ENCODE results near the gene IFT43.

The IFT43 gene

DNA sequence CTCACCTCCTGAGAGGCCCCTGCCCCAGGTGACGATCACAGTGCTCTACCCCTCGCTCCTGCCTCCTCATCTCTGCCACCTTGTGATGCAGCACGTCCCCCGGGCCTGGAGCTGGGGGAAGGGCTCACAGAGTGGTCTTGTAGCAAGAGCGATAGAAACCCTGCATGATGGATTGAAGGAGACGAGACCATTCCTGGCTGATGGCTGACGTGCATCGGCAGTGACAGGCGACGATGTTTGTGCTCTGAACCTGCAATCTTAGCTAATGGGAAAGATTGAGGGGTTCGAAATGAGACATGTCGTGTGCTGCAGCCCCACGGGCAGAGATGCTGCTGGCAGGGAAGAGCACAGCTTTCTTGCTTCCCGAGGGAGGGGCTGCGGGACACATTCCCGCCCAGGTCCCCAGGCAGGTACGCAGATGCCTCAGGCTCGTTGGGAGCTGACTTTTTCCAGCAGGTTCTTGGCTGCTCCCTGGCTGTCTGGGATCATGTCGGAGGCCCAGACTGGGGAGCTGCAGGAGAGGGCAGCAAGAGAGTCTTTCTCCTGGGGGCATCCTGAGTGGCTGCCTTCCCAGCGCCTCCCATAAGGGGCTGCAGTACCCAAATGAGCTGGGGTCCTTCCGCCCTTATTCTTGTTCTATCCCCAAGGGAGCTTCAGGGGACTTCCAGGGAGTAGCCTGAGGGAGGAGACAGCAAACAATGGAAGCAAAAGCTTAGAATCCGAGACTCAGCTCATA is 127.5 kb downstream of the IFT43 start:
- DNase-seq (ENCODE audit: low read depth), result no peak

DNA sequence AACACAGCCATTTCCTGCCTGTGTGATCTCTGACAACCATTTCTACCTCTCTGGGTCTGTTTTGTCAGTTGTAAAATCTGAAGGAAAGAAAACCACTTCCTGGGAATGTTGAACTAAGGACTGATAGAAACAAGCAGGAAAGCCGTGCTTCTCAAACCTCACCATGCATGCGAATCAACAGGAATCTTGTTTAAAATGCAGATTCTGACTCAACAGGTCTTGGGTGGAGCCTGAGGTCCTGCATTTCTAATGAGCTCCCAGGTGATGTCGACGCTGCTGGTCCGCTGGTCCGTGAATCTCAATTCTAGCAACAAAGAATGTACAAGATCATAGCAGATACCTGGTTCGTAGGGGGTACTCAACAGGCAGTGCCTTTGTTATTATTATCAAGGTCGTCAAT is 128.1 kb downstream of the IFT43 start:
- DNase-seq (ENCODE audit: low read depth), result no peak

DNA sequence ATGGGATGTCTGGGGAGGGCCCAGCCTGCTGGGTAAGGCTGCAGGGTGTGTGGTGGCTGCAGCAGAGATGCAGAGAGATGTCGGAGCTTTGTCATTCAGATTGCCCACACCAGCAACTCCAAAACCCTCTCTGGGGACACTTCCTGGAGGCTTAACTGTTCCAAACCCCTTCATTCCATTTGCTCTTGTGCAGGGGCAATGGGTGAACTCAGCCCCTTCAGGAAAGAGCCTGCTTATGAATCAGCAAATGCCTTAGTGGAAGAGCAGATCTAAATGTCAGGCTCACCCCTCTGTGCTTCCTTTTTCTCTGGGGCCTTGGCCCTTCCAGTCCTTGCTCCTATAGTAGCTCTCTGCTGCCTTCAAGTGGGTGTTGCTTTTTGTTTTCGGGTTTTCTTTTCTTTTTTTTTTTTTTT is 129.5 kb downstream of the IFT43 start:
- DNase-seq (ENCODE audit: low read depth), result no peak

DNA sequence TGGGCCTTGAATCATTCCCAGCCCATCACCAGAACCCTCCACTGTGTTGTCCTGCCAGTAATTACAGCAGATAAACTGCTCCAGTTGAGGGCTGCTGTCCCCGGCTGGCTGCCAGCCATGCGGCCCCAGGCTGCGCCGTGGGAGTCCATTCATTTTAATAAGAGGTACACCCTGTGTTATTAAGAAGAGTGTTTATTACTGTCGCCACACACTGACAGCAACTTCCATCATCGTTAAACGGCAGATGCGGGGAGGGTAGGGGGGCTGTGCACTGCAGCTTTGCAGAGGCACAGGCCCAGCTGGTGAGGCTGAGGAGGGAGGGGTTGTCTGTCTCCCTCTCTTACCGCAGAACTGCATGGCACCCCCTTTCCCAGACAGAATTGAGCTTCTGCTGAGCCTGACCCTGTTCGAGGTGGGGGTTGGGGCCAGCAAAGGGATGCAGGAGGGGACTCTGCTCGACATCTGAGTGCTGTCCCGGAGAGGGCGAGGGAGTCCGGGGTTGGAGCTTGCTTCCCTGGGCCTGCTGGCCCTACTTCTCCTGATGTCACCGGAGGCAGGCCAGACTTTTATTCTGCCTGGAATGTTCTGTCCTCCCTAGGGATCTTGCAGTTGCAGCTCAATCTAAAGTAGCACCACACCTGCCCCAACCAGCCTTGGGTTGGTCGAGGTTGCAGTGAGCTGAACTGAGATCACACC is 132.4 kb downstream of the IFT43 start:
- DNase-seq (ENCODE audit: low read depth), result no peak

DNA sequence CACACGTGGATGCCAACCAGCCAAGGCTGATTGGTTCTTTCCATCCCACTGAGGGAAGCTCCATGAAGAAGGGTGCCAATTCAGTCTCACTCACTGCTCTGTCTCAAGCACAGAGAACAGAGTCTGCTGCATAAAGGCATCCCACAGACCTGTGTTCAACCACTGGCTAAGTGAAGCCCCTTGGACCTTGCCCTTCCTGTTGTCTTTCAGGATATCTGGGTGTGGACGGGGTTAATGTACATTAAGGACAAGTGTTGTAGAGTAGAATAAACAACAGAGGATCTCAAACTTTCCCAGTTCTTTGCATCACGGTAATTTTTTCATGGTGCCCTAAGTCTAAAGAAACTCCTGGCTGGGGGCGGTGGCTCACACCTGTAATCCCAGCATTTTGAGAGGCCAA is 133.0 kb downstream of the IFT43 start:
- no peak for DNase-seq (ENCODE audit: low read depth)

DNA sequence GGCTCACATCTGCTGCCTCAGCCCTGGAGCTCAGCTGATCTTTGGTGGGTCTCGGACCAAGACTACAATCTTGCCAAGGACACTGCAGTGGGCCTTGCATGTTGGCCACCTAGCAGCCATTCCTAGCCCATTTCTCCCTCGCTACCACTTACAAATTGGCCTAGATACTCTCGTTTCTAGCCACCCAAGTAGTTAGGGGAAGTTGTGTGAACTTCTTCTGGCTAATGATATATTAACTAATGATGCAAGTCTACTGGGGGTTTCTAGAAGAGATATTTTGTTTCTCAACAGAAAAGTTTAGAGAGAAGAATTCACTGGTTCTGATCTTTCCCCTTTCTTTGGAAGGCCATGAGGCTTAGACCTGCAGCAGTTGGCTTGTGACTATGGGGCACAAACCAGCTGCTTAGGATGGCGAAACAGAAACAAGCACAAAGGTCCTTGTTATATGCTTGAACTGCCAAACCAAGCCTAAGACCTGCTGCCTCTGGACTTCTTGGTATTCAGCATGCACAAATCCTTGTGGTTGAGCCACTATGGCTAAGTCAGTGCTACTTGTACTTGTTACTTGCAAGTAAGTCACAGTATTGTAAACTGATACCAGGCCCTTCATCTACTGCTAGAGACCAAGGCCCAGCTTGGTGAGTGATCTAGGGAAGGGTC is 135.7 kb downstream of the IFT43 start:
- no peak for DNase-seq (ENCODE audit: low read depth)

DNA sequence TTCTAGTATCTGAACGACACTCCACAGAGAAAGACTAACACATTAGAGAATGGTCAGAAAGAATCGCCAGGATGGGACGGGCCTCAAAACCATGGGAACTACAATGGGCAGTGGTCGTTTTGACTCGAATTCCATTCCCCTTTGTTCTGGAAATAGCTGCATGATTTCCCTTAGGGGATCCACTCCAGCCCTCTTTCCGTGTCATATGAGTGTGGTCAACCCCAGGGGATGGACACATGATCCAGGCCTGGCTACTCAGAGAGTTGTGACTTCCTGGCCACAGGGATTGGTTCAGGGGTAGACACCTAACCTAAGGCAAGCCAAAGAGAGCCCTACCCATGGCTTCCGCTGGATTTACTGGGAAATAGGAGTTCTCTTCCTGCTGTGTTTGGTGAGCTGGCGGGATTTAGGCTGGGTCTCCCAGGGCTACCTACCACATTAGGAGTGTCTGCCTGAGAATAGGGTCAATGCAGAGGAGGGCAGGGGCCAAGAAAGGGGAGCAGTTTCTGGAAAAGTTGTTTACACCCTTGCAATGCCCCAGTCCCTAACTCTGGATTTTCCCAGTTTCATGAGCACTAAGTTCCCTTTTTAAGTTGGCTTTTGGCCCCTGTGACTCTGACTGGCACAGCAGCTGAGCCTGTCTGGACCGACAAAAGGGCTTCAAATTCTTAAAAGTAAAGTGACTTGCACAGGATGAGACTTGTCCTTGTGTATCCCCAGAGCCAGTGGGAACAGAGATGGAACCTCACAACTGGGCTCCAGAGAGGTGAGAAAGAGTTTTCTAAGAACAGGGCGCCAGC is 138.1 kb downstream of the IFT43 start:
- DNase-seq (ENCODE audit: low read depth), result no peak

DNA sequence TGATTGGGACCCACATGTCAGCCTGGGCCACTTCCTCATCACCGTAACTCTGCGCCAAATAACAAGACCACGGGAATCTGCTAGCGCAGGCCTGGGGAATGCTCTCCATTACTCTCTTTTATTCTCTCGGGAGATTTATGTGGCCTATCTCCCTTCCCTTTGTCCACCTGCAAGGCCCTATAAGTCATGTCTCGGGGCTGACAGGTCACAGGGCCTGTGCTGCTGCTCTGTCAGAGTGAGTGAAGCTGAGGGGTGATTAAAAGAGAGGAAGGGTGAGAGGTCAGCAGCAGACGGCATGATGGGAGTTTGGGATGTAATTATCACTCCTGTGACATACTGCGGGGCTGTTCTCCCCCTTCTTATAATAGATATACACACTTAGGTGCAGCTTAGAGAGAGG is 139.9 kb downstream of the IFT43 start:
- no peak for DNase-seq (ENCODE audit: low read depth)

DNA sequence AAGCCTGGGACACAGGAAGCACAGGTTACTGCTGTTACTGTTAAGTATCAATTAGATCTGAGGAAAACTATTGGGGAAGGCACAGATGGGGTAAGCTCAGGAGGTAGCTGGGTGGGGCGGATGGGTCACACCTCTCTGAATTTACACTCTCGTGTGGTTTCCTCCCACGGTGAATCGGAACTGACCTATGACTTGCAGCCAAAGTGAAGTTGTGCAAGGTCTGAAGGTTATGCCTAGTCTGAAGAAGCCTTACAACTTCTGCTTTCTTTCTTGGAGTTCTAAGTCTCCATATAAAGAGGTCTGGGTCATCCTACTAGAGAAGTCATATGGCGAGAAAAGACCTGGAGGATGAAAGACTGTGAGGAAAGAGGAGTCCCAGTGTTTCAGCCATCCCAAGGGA is 140.5 kb downstream of the IFT43 start:
- no peak for DNase-seq (ENCODE audit: low read depth)

DNA sequence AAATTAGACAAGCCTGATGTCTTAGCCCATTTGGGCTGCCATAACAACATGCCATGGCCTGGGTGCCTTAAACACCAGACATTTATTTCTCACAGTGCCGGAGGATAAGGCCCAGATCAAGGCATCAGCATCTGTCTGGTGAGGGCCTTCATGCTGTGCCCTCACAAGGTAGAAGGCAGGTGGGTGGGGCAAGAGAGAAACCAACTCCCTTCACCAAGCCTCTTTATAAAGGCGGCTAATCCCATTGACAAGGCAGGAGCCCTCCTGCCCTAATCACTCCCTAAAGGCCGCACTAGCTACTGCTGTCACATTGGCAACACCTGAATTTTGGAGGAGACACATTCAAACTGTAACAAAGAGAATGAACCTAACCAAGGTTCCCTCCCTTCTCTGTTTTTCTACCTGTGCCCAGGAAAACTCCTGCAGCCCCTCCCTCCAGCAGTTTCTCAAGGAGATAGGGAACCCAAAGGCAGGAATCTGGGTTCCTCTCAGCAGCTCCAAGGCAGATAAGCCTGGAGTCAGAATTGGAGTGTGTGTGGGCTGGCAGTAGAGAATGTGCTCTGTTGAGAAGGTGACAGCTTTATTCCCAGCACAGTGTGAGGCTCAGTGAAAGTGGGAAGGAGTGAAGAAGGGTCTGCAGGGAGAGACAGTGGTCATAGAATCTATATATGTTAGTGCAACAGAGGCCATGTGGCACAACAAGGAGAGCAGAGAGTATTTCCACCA is 144.5 kb downstream of the IFT43 start:
- no peak for DNase-seq (ENCODE audit: low read depth)

DNA sequence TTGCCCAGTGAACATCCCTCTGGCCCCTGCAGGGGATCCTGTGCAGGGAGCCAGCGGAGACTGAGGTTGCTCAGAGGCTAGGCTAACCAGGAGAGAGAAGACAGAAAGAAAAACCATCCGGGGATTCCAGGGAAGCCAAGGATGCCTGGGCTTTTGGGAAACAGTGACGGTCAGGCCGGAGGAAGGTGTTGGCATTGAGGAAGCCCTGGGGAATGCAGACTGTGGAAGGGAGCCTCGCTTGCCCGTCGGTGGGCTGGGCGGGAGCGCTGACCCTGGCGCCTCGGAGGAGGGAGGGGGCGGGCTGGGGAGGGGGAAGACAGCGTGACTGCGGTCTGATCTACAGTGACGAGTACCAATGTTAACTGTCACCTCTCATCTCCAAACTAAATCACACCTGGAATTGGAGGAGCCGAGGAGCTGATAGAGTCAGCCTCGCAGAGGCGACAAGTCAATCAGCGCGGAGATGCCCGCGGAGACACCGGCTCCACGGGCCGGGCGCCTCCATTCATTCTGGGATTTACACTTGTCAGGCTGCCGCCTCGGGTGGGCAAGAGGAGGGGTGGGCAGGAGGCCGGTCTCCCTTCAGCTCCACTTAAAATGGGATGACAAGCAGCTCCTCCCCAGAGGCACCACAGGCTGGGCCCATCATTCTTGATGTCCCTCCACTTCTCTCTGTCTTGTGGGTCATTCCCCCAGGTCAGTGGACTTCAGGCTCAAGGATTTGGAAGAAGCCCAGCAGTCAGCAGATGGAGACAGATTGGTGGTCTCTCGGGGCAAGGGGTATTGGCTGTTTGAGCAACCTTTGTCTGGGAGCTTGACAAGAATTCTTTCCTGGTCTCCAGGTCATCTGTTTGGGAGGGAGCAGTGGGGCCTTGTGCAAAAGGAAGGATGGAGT is 145.8 kb downstream of the IFT43 start:
- no peak for DNase-seq (ENCODE audit: low read depth)

DNA sequence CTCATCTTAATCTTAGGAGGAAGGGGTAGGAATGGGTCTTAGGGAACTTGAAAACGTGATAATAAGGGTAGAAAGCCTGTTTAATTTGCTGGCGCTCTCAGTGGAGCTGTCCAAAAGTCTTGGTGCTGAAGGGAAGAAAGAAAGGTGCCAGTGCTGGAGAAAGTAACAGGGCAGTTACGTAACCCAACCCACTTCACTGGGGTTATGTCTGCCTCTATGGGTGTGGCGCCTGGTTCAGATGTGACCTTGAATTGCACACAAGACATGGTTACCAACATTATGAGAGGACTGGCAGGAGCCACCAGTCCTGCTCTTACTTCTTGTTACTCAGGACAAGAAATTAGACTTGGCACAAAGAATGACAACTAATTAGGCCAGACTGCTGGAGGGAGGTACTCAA is 147.5 kb downstream of the IFT43 start:
- no peak for DNase-seq (ENCODE audit: low read depth)

Data from activated gamma-delta T cell treated with anti-CD3 and anti-CD28 coated beads, Interleukin-2, amount 50 U/mL, for 16 hours (primary cell).